Fibroblast of villous mesenchyme (primary cell): Measurements from ENCODE around the gene PARVA. TPM values are rescaled to one million over a fixed set of nuclear protein-coding genes. Genes with fewer than 3 reads are reported as not detected.

ENCODE experiments used
- DNase-seq: peaks from one replicate; pipeline ENCODE4 v3.0.0-alpha.2; 2010; ENCODE audit warnings: low read depth
- H3K4me3 ChIP-seq: 2 replicates; pipeline ENCODE4 v1.5.1; 2011; ENCODE audit warnings: low read depth, mild to moderate bottlenecking, low read length
- total RNA-seq: library from RNA; depleted of rRNA; stranded (reverse); fragments of >200 nt; gene quantifications from 2 replicates; pipeline ENCODE4 v1.2.3, GENCODE V29; 2012
- TF ChIP-seq, protein P1 (sequence below): IDR thresholded peaks from 2 replicates; pipeline ENCODE4 v1.5.1; 2012; ENCODE audit warnings: low read depth, mild to moderate bottlenecking, low read length; ENCODE audit not compliant: insufficient read depth

PARVA gene
- total RNA-seq, 1 donor: 76.4 TPM

DNA sequence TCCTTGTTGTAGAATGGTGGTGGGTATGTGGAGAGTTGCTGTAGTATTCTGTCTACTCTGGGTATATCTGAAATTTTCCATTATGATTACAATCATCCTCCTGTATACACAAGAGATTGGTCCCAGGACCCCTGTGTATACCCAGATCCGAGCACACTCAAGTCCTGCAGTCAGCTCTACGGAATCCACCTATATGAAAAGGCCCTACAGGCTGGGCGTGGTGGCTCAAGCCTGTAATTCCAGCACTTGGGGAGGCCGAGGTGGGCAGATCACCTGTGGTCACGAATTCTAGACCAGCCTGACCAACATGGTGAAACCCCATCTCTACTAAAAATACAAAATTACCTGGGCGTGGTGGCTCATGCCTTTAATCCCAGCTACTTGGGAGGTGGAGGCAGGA, 17.2 kb downstream of the PARVA start:
- DNase-seq: no peak
- TF ChIP-seq, protein P1, sequence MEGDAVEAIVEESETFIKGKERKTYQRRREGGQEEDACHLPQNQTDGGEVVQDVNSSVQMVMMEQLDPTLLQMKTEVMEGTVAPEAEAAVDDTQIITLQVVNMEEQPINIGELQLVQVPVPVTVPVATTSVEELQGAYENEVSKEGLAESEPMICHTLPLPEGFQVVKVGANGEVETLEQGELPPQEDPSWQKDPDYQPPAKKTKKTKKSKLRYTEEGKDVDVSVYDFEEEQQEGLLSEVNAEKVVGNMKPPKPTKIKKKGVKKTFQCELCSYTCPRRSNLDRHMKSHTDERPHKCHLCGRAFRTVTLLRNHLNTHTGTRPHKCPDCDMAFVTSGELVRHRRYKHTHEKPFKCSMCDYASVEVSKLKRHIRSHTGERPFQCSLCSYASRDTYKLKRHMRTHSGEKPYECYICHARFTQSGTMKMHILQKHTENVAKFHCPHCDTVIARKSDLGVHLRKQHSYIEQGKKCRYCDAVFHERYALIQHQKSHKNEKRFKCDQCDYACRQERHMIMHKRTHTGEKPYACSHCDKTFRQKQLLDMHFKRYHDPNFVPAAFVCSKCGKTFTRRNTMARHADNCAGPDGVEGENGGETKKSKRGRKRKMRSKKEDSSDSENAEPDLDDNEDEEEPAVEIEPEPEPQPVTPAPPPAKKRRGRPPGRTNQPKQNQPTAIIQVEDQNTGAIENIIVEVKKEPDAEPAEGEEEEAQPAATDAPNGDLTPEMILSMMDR: no peak
- H3K4me3 ChIP-seq: no peak overlapping the region

DNA sequence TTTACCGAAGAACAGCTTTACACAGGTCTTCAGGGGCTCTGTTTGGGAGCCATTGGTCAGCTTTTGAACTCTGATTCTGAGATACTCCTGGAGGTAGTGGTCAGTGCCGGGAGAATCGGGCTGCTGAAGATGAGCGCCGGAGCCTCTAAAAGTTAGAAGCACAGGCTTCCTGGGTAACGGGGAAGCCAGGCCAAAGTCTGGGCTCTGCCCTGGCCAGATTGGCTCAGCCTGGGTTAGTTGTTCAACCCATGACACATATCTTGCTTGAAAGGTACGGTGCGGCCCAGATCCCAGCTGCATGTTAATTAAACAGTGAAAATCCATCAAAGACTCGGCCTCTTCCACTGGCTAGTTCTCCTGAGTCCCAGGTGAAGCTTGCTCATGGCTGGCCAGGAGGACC, 18.0 kb downstream of the PARVA start:
- DNase-seq: no peak
- no peak overlapping the region for H3K4me3 ChIP-seq
- TF ChIP-seq, protein P1: no peak

DNA sequence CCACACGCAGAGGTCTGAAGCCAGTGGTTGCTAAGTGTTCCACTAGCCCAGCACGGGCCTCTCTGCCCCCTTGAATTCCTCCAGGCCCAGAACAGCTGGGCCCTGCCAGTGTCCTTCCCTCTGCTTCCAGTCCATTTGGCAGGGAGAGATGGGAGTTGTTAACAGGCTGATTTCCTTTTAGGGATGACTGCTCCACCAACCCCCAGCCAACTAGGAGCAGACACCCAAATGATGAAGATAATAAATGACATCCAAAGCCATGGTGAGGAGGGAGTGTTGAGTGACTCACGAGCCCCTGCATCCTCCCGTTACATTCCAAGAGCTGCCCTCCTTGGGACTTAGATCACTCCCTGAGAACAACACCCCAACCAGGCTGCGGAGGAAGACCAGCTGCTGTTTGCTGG, 20.6 kb downstream of the PARVA start:
- peak; percentile 97 for DNase-seq
- H3K4me3 ChIP-seq: no peak overlapping the region
- TF ChIP-seq, protein P1: no peak

DNA sequence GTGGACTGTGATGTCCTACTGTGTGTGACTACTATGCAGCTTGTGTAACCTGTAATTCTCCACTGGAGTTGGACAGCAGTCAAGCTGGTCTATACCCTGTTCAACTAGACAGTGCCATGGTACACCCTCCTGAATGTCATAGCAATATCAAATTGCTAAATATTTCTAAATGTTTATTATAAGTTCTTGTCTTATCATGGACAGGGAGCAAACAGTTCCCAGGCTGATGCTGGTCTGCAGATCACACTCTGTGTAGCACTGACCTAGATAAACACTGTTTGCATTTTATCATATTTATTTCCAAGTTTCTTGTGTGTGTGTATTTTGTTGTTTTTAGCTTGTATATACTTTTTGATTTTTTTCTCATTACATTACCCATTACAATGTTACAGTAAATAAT, 22.0 kb downstream of the PARVA start:
- DNase-seq: peak; percentile 48
- no peak overlapping the region for H3K4me3 ChIP-seq
- TF ChIP-seq, protein P1: no peak

DNA sequence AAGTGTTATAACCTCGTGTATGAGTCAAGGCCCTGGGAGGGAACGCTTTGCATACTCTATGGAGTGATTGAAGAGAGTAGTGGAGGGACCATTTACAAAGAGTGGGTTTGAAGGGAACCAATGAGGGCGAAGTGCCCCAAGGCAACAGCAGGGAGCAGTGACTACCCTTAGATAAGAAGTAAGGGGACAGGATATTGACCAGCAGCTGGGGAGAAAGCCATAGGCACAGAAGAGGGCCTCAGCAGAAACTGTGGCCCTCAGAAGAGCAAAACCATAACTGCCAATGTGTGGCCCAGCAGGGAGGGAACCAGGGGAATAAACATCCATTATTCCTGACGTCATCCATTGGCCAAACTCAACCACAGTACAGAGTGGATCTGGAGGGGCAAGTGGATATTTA, 24.7 kb downstream of the PARVA start:
- TF ChIP-seq, protein P1: peak; percentile 7
- H3K4me3 ChIP-seq: no peak overlapping the region
- DNase-seq: no peak

DNA sequence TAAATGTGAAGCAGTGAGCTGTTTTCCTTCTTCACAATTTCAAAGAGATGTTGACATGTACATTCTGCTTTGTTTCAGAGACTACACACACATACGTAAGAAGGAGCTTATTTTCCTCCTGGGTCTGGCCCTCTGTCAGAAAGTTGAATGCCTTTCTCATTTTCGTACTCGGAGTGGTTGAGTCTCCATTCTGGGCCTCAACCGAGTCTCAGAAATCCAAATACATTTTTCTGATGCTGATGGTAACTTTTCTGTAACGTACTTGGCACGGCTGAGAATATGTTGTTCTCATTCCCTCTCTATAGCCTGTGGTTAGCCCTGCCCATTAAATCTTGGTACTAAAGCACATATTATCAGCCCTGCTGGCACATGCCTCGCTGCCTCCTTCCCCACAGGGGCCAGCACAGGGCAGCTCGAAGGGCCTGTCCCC, 25.3 kb downstream of the PARVA start:
- DNase-seq: peak; percentile 73
- H3K4me3 ChIP-seq: no peak overlapping the region
- TF ChIP-seq, protein P1: no peak

DNA sequence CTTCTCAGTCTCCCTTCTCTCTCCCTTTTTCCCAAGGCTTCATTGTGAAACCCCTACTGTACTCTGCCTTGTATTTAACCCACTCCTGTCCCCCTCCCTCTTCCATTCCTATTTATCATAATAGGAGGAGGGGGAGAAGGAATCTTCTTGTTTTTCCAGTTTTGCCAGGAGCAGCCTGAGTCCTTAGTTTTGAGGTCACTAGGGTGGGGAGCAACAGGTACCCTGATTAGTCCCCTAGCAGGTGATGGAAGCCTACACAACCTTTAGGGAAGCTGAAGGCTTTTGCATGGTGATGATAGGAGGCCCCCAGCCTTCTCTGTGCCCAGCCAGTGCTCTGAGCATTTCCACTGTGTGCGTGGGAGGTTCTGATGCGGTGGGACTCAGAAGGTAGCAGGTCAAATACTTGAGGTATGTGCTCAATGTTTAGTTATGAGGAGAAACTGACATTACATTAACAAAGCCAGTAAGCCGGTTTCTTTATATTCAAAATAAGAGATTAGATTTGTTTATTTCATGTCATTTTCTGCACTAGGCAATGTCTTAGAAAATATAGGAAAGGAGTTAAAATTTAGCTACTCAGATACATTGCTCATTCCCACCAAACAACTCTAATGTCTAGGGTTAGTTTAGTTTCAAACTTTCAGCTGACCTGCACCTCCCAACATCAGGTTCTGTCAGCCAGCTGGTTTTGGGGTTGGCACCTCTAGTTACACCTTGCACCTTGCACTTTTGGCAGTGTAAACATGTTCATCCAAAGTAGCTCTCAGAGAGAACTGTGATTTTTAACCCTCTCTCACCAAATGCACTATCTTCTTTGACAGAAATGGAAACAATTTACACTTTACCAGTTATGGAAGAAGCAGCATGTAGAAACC, 26.0 kb downstream of the PARVA start:
- TF ChIP-seq, protein P1: no peak
- H3K4me3 ChIP-seq: no peak overlapping the region
- no peak for DNase-seq
